K562 (cell line): ENCODE measurements around the gene SPI1. TPM values are rescaled to one million over a fixed set of nuclear protein-coding genes. Genes with fewer than 3 reads are reported as not detected.

Source experiments
- CTCF ChIP-seq, 3 experiments: IDR thresholded peaks in 2 of 3; conservative IDR thresholded peaks in 1 of 3; 2 replicates each; pipeline ENCODE4 v1.5.1; 2011 to 2012; ENCODE audit warnings: low read length in 3 of 3, mild to moderate bottlenecking in 3 of 3, control low read depth in 2 of 3, improper control_type of control experiment in 1 of 3, inconsistent platforms in 1 of 3, low read depth in 1 of 3, mixed read lengths in 1 of 3, moderate library complexity in 1 of 3; ENCODE audit not compliant: insufficient read depth in 2 of 3
- ELF1 ChIP-seq: fragments of 200-800 bp; sonication (Bioruptor generic); IDR thresholded peaks from 2 replicates; pipeline ENCODE4 v1.6.1; 2016; ENCODE audit warnings: missing genetic modification characterization, missing compliant biosample characterization
- FUS ChIP-seq: fragments of 200-400 bp; formaldehyde crosslinking; optimal IDR thresholded peaks from 2 replicates; pipeline ENCODE3; 2017; ENCODE audit warnings: low read depth, low read length
- MAFG ChIP-seq: fragments of 450-650 bp; conservative IDR thresholded peaks from 2 replicates; pipeline ENCODE4 v1.6.1; 2016; ENCODE audit warnings: missing genetic modification characterization, missing compliant biosample characterization
- MEF2A ChIP-seq: IDR thresholded peaks from 2 replicates; pipeline ENCODE4 v1.6.1; 2011; ENCODE audit warnings: low read depth, mild to moderate bottlenecking, low read length, moderate library complexity; ENCODE audit not compliant: control insufficient read depth
- RAD21 ChIP-seq, 2 experiments: fragments of 250-450 bp in 1 of 2; fragments of 450-650 bp in 1 of 2; sonication (Bioruptor Pico) in 1 of 2; formaldehyde crosslinking in 1 of 2; IDR thresholded peaks in 1 of 2; conservative IDR thresholded peaks in 1 of 2; 2 replicates each; pipeline versions ENCODE4 v1.4.0 to v1.8.0; 2020 to 2022; ENCODE audit warnings: mild to moderate bottlenecking in 2 of 2, moderate library complexity in 1 of 2
- RBM17 ChIP-seq: fragments of 200-400 bp; formaldehyde crosslinking; IDR thresholded peaks from 2 replicates; pipeline ENCODE4 v1.6.1; 2017; ENCODE audit warnings: low read depth, mild to moderate bottlenecking, low read length, borderline replicate concordance
- SRSF7 ChIP-seq: fragments of 200-400 bp; formaldehyde crosslinking; optimal IDR thresholded peaks from 2 replicates; pipeline ENCODE3; 2017; ENCODE audit warnings: mild to moderate bottlenecking, low read depth, low read length
- SUPT5H ChIP-seq: fragments of 450-650 bp; IDR thresholded peaks from 2 replicates; pipeline ENCODE4 v1.6.1; 2016
- TBL1XR1 ChIP-seq, 2 experiments: IDR thresholded peaks; 2 replicates each; pipeline ENCODE4 v1.6.1; 2012; ENCODE audit warnings: improper control_type of control experiment in 2 of 2, low read length in 2 of 2, mild to moderate bottlenecking in 1 of 2
- ZNF12 ChIP-seq: sonication (generic); formaldehyde crosslinking; IDR thresholded peaks from 2 replicates; pipeline ENCODE4 v1.4.0; 2020; ENCODE audit warnings: mild to moderate bottlenecking, missing genetic modification reagents
- ZNF449 ChIP-seq: fragments of 250-450 bp; sonication (Bioruptor Pico); IDR thresholded peaks from 2 replicates; pipeline ENCODE4 v1.8.0; 2022; ENCODE audit warnings: moderate library complexity, mild to moderate bottlenecking, inconsistent platforms
- ZNF76 ChIP-seq: fragments of 250-450 bp; sonication (Bioruptor Pico); IDR thresholded peaks from 2 replicates; pipeline ENCODE4 v1.4.0; 2020; ENCODE audit warnings: mild to moderate bottlenecking, moderate library complexity, borderline replicate concordance
- ZSCAN32 ChIP-seq: fragments of 450-650 bp; formaldehyde crosslinking; IDR thresholded peaks from 2 replicates; pipeline ENCODE4 v1.4.0; 2020; ENCODE audit warnings: mild to moderate bottlenecking, moderate library complexity
- polyA plus RNA-seq, 8 experiments: library from polyadenylated mRNA; depleted of rRNA in 4 of 8; stranded (reverse) in 5 of 8; unstranded in 3 of 8; fragments of >200 nt; fragmentation: Nextera tagmentation in 2 of 8; fragmentation: Illumina TruSeq in 1 of 8; extraction: Ambion mirVana in 2 of 8; extraction: Trizol in 1 of 8; gene quantifications; 2 replicates each; pipeline versions ENCODE4 v1.2.1 to v1.2.3, GENCODE V29; 2011 to 2014; ENCODE audit warnings: inconsistent platforms in 1 of 8, missing spikeins in 1 of 8
- total RNA-seq, 7 experiments: library from RNA; depleted of rRNA in 6 of 7; stranded (reverse); fragments of >200 nt in 6 of 7; fragmentation: Illumina TruSeq in 2 of 7; extraction: Trizol in 2 of 7; gene quantifications; 2 replicates each; pipeline versions ENCODE4 v1.2.1 to v1.2.3, GENCODE V29; 2011 to 2021; ENCODE audit warnings: low replicate concordance in 1 of 7
- TF ChIP-seq, protein P1 (sequence below): fragments of 450-650 bp; IDR thresholded peaks from 2 replicates; pipeline ENCODE4 v1.7.1; 2018; ENCODE audit warnings: mild to moderate bottlenecking, low read depth; ENCODE audit not compliant: partially characterized antibody
- TF ChIP-seq, protein P2 (sequence below): fragments of 450-650 bp; IDR thresholded peaks from 2 replicates; pipeline ENCODE4 v1.6.1; 2016; ENCODE audit warnings: antibody characterized with exemption

Gene SPI1
- total and polyA plus RNA-seq, 9 of the 15 experiments (the other 6 are each of a cell fraction or from before 2014, with no cell fraction given), result 0.10 to 33.7 (median 10.3) TPM

- TF ChIP-seq ZNF449 (CRISPR knock-in tag) (no peak), ZSCAN32 (no peak), SUPT5H (no peak), FUS (no peak), RBM17 (no peak), ZNF76 (no peak), ZNF12 (no peak), MEF2A (no peak), MAFG (tag) (no peak), RAD21 (CRISPR knock-in tag; conservative IDR thresholded peaks at IDR 0.05 in 1 of 2, IDR thresholded peaks at IDR 0.05 in 1 of 2) (peak; percentile 20 to 66; a peak in 3 of 4 replicates), TBL1XR1 (IDR thresholded peaks at IDR 0.05; ENCODE audit: low read length in 2 of 2) (no peak), CTCF (IDR thresholded peaks at IDR 0.05 in 2 of 3, conservative IDR thresholded peaks at IDR 0.05 in 1 of 3; ENCODE audit: insufficient read depth in 2 of 3, low read depth in 1 of 3, low read length in 3 of 3) (peak; percentile 30 to 62 (median 54); a peak in 4 of 6 replicates), ELF1 (tag) (no peak), SRSF7 (no peak)
- TF ChIP-seq, protein P1, sequence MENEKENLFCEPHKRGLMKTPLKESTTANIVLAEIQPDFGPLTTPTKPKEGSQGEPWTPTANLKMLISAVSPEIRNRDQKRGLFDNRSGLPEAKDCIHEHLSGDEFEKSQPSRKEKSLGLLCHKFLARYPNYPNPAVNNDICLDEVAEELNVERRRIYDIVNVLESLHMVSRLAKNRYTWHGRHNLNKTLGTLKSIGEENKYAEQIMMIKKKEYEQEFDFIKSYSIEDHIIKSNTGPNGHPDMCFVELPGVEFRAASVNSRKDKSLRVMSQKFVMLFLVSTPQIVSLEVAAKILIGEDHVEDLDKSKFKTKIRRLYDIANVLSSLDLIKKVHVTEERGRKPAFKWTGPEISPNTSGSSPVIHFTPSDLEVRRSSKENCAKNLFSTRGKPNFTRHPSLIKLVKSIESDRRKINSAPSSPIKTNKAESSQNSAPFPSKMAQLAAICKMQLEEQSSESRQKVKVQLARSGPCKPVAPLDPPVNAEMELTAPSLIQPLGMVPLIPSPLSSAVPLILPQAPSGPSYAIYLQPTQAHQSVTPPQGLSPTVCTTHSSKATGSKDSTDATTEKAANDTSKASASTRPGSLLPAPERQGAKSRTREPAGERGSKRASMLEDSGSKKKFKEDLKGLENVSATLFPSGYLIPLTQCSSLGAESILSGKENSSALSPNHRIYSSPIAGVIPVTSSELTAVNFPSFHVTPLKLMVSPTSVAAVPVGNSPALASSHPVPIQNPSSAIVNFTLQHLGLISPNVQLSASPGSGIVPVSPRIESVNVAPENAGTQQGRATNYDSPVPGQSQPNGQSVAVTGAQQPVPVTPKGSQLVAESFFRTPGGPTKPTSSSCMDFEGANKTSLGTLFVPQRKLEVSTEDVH, result no peak
- TF ChIP-seq, protein P2, sequence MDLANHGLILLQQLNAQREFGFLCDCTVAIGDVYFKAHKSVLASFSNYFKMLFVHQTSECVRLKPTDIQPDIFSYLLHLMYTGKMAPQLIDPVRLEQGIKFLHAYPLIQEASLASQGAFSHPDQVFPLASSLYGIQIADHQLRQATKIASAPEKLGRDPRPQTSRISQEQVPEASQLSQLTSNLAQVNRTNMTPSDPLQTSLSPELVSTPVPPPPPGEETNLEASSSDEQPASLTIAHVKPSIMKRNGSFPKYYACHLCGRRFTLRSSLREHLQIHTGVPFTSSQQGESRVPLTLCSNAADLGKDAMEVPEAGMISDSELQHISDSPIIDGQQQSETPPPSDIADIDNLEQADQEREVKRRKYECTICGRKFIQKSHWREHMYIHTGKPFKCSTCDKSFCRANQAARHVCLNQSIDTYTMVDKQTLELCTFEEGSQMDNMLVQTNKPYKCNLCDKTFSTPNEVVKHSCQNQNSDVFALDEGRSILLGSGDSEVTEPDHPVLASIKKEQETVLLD, result no peak
- TF ChIP-seq, all 486 proteins: peak for 5
These were observed 29.5 kb downstream of the SPI1 start (continued) for GRCh38 chr11:47348859-47349258.
